T-helper 17 cell (primary cell): Measurements from ENCODE around the gene KCNMA1. TPM values are rescaled to one million over a fixed set of nuclear protein-coding genes. Genes with fewer than 3 reads are reported as not detected.
"Not testable (repeated sequence)": the region's sequence is repeated elsewhere in the genome, so short reads cannot be mapped to it uniquely, and the experiment has no call there.

Experiments
- ATAC-seq: fragments of 150-1000 bp; cut with Tn5 transposase; 2 replicates; pipeline ENCODE4 v1.10.0; 2021; ENCODE audit warnings: mild to moderate bottlenecking, moderate library complexity
- DNase-seq, 3 donors: peaks; one replicate each; pipeline versions ENCODE4 v3.0.0 to v3.0.0-alpha.2; 2020 to 2021
- H3K9me3 ChIP-seq: one replicate; pipeline ENCODE4 v1.7.0; 2013; ENCODE audit warnings: low read length, mild to moderate bottlenecking; ENCODE audit not compliant: control insufficient read depth, poor library complexity, severe bottlenecking
- H3K27ac Mint-ChIP-seq: one replicate; pipeline ENCODE4 v1.8.0; 2022; ENCODE audit warnings: mild to moderate bottlenecking, moderate library complexity, mixed read lengths
- H3K27me3 Mint-ChIP-seq: one replicate; pipeline ENCODE4 v1.8.0; 2022; ENCODE audit warnings: mixed read lengths
- H3K36me3 Mint-ChIP-seq: one replicate; pipeline ENCODE4 v1.8.0; 2022; ENCODE audit warnings: low read depth, mixed read lengths
- H3K4me1 Mint-ChIP-seq: one replicate; pipeline ENCODE4 v1.8.0; 2022; ENCODE audit warnings: mild to moderate bottlenecking, mixed read lengths
- H3K4me3 Mint-ChIP-seq: one replicate; pipeline ENCODE4 v1.8.0; 2022; ENCODE audit warnings: mild to moderate bottlenecking, moderate library complexity, mixed read lengths
- total RNA-seq, 4 donors: library from RNA in 2 of 4; stranded (reverse) in 2 of 4; gene quantifications; one replicate each; pipeline ENCODE4 v1.2.3 and lab custom pipeline; 2022 to 2026

KCNMA1 gene
- total RNA-seq, 2 donors from 2014 or later = 0.27 TPM; not detected in 1

DNA sequence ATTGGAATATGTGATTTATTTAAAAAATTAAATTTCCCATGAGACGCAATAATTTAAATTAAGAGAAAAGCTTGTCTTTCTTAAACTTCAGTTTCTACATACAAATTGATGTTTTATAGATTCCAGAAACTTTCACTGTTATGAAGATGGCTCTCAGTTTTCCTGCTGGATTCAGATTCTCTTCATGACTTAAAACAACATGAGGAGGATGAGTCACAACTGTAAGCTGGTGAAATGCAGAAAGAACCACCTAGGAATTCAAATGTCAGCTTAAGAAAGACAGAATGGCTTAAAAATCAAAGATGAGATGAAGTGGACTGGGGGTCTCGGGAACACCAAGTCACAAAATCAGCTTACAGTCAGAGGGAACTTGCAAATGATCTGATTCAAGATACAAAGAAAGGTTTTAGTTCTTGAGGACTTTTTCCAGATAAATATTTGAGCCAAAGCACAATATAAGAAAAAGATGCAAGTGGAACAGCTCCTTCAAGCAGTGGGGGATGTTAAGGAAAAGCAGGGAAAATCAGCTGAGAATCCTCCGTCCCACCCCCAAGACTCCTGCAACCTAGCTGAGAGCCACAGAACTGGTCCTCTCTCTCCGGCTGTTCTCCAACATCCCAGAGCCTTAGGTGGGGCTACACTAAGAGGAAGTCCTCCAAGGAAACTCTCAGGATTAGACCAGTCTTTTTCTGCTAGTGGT is 279.8 kb downstream of the KCNMA1 start:
- Mint-ChIP-seq H3K36me3 (no peaks in the 10 kb centered on the region), H3K27ac (no peak overlapping the region), H3K4me1 (no peaks in the 10 kb centered on the region), H3K27me3 (no peaks in the 10 kb centered on the region), H3K4me3 (no peak overlapping the region)
- no peak for ATAC-seq
- no peaks in the 10 kb centered on the region for H3K9me3 ChIP-seq
- no peak for DNase-seq

DNA sequence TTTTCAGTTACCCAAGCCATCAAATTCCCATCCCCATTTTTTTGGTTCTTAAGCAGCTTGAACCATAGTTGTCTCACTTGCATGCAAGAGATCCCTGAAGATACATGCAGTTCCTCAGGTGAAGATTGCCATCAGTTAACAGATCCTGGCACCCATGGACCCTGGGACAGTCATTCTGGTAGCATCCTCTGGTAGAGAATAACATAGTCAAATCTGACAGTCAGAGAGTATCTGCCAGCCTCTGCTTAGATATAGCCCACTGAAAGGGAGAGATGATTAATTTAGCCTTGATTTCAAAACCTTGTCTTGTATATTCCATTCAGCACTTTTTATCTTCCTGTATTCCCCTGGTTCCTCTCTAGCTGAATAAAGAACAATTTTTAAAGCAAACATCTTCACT is 280.4 kb downstream of the KCNMA1 start:
- no peaks in the 10 kb centered on the region for H3K27me3 Mint-ChIP-seq
- no peaks in the 10 kb centered on the region for H3K9me3 ChIP-seq
- H3K27ac Mint-ChIP-seq = no peak overlapping the region
- DNase-seq (no peak), ATAC-seq (no peak)
- no peak overlapping the region for H3K4me3 Mint-ChIP-seq
- no peaks in the 10 kb centered on the region for H3K36me3 Mint-ChIP-seq
- no peaks in the 10 kb centered on the region for H3K4me1 Mint-ChIP-seq

DNA sequence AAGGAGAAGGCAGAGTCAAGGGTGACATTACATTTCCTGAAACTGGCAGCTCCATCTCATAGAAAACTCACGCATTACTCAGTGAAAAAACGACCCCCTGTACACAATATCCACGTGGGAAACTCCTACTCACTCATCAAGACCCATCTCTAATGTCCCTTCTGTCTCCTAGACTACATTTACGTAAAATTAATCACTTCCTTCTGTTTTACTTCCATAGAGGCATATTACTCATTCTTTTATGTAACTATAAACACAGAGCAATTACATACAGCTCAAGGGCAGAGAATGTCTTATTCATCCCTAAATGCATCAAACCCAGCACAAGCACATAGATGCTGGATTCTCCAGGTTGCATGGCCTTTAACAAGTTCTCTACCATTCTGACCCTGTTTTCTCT is 281.8 kb downstream of the KCNMA1 start:
- Mint-ChIP-seq H3K4me3 (no peak overlapping the region), H3K27ac (no peak overlapping the region), H3K27me3 (no peaks in the 10 kb centered on the region), H3K4me1 (no peaks in the 10 kb centered on the region), H3K36me3 (no peaks in the 10 kb centered on the region)
- ATAC-seq = no peak
- H3K9me3 ChIP-seq = no peaks in the 10 kb centered on the region
- no peak for DNase-seq

DNA sequence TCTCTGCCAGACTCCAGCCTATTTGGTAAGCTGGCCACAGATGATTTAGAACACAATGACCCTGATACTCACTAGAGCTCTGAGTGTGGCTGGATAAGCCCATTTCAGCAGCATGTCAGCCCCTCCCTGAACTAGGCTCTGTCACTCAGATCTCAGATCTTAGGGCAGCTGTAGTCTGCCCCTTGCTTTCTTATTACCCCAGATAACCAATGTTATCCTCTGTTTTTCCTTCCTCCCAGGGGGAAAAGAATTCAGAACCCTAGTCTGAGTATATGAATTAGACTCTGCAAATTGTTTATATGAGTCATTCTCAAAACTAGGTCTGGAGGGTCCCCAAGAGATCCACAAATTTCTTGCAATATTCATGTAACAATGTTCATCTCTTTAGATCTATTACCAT is 286.2 kb downstream of the KCNMA1 start:
- no peak overlapping the region for H3K27ac Mint-ChIP-seq
- DNase-seq (no peak), ATAC-seq (no peak)
- H3K27me3 Mint-ChIP-seq = no peaks in the 10 kb centered on the region
- H3K4me3 Mint-ChIP-seq = no peak overlapping the region
- H3K9me3 ChIP-seq = no peaks in the 10 kb centered on the region
- H3K4me1 Mint-ChIP-seq = no peaks in the 10 kb centered on the region
- H3K36me3 Mint-ChIP-seq = no peaks in the 10 kb centered on the region

DNA sequence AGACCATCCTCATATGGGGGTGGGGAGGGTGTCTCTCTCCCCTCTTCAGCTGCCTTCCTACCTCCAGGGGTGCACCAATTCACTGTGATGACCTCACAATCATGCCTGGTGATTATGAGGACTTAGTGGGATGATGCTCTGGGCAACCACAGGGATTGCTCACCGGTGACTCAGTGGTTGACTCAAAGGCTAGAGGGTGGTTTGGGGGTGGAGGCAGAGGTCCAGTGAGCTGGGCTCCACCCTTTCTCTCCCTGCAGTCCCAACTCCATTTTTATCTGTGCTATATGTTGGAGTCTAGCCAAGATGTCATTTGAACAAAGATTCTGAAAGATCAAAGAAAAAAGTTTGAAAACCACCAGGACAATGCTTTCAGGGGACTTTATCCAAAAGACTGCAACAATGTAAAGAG is 286.9 kb downstream of the KCNMA1 start:
- no peak for DNase-seq
- no peaks in the 10 kb centered on the region for H3K27me3 Mint-ChIP-seq
- no peaks in the 10 kb centered on the region for H3K36me3 Mint-ChIP-seq
- H3K9me3 ChIP-seq = no peaks in the 10 kb centered on the region
- no peaks in the 10 kb centered on the region for H3K4me1 Mint-ChIP-seq
- no peak for ATAC-seq
- no peak overlapping the region for H3K27ac Mint-ChIP-seq
- H3K4me3 Mint-ChIP-seq = no peak overlapping the region

DNA sequence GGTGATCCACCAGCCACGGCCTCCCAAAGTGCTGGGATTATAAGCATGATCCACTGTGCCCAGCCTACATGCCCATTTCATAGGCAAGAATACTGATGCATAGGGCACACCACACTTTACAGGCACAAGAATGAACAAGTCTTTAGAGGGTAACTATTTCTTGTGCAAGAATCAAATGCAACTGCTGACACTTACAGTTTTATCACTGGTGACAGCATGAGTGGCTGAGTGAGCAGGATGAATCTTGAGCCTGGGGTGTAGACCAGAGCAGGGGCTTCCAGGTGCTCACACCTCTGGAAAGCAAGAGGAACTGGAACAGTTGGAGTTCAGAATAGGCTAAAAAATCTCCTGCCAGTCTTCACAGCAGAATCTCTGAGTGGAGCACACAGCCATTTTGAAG is 287.5 kb downstream of the KCNMA1 start:
- Mint-ChIP-seq H3K27me3 (no peaks in the 10 kb centered on the region), H3K36me3 (no peaks in the 10 kb centered on the region), H3K27ac (no peak overlapping the region), H3K4me3 (no peak overlapping the region), H3K4me1 (no peaks in the 10 kb centered on the region)
- H3K9me3 ChIP-seq = no peaks in the 10 kb centered on the region
- no peak for DNase-seq
- no peak for ATAC-seq

DNA sequence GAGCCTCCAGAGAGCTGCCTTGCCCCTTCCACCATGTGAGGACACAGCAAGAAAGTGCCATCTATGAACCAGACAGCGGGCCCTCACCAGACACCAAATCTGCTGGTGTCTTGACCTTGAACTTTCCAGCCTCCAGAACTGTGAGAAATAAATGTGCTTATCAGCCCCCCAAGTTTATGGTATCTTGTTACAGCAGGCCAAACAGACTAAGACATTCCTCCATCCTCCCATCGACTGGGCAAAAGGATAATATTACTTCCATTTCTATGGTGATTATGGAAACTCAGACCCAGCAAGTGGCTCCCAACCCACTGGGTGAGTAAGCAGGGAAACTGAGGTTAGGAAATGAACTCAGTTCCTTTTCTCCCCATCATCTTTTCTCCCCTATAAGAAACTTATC is 288.4 kb downstream of the KCNMA1 start:
- Mint-ChIP-seq H3K27ac (no peak overlapping the region), H3K36me3 (no peaks in the 10 kb centered on the region), H3K4me3 (no peak overlapping the region), H3K4me1 (no peaks in the 10 kb centered on the region), H3K27me3 (no peaks in the 10 kb centered on the region)
- DNase-seq (no peak), ATAC-seq (no peak)
- H3K9me3 ChIP-seq = no peaks in the 10 kb centered on the region

DNA sequence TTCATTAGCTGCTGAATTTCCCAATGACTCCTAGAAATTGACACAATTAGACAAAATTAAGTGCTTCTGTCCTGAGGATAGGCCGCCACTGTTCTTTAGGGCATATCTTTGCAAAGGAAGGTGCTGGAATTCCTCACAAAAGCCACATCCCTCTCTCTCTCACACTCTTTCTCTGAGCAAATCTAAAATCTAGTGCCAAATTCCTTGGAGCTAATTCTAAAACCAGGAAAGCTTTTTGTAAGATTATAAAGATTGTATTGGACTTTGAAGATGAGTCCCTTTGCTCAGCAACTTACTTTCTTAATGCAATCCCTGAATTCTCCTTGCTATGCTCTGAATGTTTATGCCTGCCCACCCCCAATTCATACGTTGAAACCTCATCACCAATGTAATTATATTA is 288.9 kb downstream of the KCNMA1 start:
- no peak overlapping the region for H3K4me3 Mint-ChIP-seq

DNA sequence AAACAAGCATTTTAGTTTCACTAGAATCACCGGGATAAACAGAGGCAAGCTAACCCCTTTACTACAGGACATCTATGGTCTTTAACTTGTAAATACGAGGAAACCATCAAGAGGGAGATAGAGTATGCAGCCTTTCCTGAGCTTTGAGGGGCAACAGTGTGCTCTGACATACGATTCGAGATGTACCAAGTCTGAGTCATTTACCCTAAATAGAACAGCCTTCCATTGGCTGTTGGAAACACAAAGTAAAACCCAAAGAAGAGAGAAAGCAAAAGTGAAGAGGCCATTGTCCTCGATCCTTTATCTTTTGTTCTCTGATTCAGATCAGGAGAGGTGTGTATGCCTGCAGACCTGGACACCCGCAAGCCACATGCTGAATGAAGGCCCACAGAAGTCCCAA is 289.5 kb downstream of the KCNMA1 start:
- Mint-ChIP-seq H3K4me3 (no peak overlapping the region), H3K27ac (no peak overlapping the region), H3K27me3 (no peaks in the 10 kb centered on the region), H3K36me3 (no peaks in the 10 kb centered on the region), H3K4me1 (no peaks in the 10 kb centered on the region)
- ATAC-seq = no peak
- no peaks in the 10 kb centered on the region for H3K9me3 ChIP-seq
- DNase-seq = no peak

More for the DNA sequence above, 288.9 kb downstream of the KCNMA1 start:
- no peaks in the 10 kb centered on the region for H3K27me3 Mint-ChIP-seq
- ATAC-seq = no peak
- H3K27ac Mint-ChIP-seq = no peak overlapping the region
- H3K9me3 ChIP-seq = no peaks in the 10 kb centered on the region
- H3K36me3 Mint-ChIP-seq = no peaks in the 10 kb centered on the region
- H3K4me1 Mint-ChIP-seq = no peaks in the 10 kb centered on the region
- DNase-seq = no peak

DNA sequence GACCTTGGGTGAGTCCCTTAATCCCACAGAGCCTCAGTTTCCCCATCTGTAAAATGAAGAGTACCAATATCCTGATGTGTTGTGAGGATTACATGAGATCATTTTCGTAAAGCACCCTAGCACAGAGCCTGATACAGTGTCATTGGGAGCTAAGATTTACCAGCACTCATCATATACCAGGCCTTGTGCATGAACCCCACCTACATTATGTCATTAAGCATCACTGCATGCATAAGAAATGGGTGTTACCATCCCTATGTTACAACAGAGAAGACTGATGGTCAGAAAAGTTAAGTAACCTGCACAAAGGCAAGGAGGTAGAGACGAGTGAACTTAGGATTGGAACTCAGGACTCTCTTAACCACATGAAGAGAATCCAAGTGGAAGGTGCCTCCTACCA is 290.6 kb downstream of the KCNMA1 start:
- Mint-ChIP-seq H3K27me3 (no peaks in the 10 kb centered on the region), H3K4me3 (no peak overlapping the region), H3K4me1 (no peaks in the 10 kb centered on the region), H3K27ac (no peak overlapping the region), H3K36me3 (no peaks in the 10 kb centered on the region)
- H3K9me3 ChIP-seq = no peaks in the 10 kb centered on the region
- no peak for DNase-seq
- no peak for ATAC-seq

DNA sequence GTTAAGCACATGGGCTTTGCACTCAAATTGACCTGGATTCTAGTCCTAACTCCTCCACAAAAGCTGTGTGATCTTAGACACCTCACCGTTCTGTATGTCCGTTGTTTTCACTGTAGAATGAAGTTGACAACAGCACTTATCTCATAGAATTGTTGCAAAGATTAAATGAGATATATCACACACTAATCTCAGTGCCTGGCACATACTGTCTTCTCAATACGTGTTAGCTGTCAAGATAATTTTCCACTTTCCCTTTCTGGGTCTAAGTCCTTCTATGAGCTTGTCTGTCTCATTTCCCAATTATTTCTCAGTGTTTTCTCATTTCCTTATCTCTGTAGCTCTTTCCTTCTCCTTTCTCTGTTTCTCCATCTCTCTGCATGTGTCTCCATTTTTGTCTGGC is 296.6 kb downstream of the KCNMA1 start:
- H3K27me3 Mint-ChIP-seq = no peaks in the 10 kb centered on the region
- no peak overlapping the region for H3K27ac Mint-ChIP-seq
- no peaks in the 10 kb centered on the region for H3K36me3 Mint-ChIP-seq
- no peak overlapping the region for H3K4me3 Mint-ChIP-seq
- no peaks in the 10 kb centered on the region for H3K4me1 Mint-ChIP-seq
- H3K9me3 ChIP-seq = no peaks in the 10 kb centered on the region
- ATAC-seq = no peak
- no peak for DNase-seq

DNA sequence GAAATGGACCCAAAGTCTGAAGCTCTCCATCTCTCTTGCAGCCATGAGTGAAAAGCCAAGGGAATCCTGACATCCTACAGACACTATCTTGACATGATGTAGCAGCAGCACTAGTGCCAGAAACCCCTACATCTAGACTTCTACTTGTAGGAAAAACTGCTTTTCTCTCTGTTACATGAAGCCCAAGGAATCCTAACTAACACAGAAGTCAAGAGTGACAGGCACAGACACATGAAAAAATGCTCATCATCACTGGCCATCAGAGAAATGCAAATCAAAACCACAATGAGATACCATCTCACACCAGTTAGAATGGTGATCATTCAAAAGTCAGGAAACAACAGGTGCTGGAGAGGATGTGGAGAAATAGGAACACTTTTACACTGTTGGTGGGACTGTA is 297.7 kb downstream of the KCNMA1 start:
- not testable (repeated sequence) for H3K9me3 ChIP-seq, DNase-seq, H3K4me3 Mint-ChIP-seq, H3K27me3 Mint-ChIP-seq, H3K27ac Mint-ChIP-seq, H3K36me3 Mint-ChIP-seq, ATAC-seq, H3K4me1 Mint-ChIP-seq

DNA sequence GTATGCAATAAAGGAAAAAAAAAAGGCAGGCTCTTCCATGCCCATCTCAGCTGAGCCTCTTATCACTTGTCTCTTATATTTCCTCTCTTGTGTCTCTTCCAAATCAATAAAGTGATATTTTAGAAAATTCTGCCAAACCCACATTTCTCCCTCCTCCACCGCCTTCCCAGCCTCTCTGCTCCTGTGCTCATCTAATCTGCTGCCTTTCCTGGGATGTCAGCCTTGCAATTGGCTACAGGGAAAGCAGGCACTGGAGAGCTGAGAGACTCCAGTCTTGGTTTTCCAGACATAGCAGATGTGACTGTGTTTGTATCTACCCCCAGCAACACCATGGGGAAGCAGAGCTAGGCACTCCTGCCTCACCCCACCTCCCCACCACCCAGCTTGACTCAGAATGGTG is 298.4 kb downstream of the KCNMA1 start:
- H3K9me3 ChIP-seq = no peaks in the 10 kb centered on the region
- no peak for ATAC-seq
- no peak overlapping the region for H3K27ac Mint-ChIP-seq
- no peaks in the 10 kb centered on the region for H3K4me1 Mint-ChIP-seq
- no peak overlapping the region for H3K4me3 Mint-ChIP-seq
- DNase-seq = no peak
- H3K27me3 Mint-ChIP-seq = no peaks in the 10 kb centered on the region
- H3K36me3 Mint-ChIP-seq = no peaks in the 10 kb centered on the region

DNA sequence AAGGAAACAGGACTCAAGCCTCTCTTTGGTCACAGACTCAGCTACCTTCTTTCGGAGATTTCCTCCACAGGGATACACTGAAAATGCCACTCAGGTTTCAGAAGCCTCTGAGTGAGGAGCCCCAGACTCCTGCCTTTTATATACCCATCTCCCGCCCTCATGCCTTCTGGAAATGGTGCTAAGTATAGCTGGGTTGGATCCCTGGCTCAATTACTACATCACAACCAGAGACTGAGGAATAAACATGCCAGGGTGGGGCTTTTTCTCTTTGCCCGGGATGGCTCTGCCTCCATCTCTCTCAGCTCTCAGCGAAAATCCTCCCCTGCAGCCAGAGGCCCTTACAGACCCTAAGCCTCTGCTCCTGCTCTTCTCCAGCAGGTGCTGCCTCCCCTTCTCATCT is 299.5 kb downstream of the KCNMA1 start:
- Mint-ChIP-seq H3K27me3 (no peaks in the 10 kb centered on the region), H3K27ac (no peak overlapping the region), H3K36me3 (no peaks in the 10 kb centered on the region), H3K4me3 (no peak overlapping the region), H3K4me1 (no peaks in the 10 kb centered on the region)
- no peak for DNase-seq
- no peak for ATAC-seq
- H3K9me3 ChIP-seq = no peaks in the 10 kb centered on the region
